ENCODE measurements around the gene TP53RK.

Gene TP53RK

GRCh38 chr20:46649650-46649949 lies 39.6 kb downstream of the TP53RK start:
- Histone ChIP-seq H3K4me3 (ENCODE audit: low read depth in 1 of 5, low read length in 5 of 5) (no peak overlapping the region), H3K9ac (ENCODE audit: low read length in 5 of 5) (no peak overlapping the region), H3K9me3 (ENCODE audit: control insufficient read depth in 5 of 5, low read length in 5 of 5) (peaks cover 0 to 3% (median 0%) of the 10 kb centered on the region in 5 donors), H3K27ac (ENCODE audit: low read depth, low read length) (no peak overlapping the region), H3K36me3 (ENCODE audit: control insufficient read depth in 5 of 5, insufficient read depth in 5 of 5, low read length in 5 of 5) (no peaks in the 10 kb centered on the region), H3K27me3 (ENCODE audit: control insufficient read depth in 5 of 5, insufficient read depth in 4 of 5, low read length in 5 of 5) (peaks cover 9 to 17% (median 13%) of the 10 kb centered on the region in 5 donors), H3K4me1 (ENCODE audit: control insufficient read depth in 5 of 5, insufficient read depth in 5 of 5, low read length in 5 of 5) (peaks cover 0 to 6% (median 0%) of the 10 kb centered on the region in 5 donors)

DNA sequence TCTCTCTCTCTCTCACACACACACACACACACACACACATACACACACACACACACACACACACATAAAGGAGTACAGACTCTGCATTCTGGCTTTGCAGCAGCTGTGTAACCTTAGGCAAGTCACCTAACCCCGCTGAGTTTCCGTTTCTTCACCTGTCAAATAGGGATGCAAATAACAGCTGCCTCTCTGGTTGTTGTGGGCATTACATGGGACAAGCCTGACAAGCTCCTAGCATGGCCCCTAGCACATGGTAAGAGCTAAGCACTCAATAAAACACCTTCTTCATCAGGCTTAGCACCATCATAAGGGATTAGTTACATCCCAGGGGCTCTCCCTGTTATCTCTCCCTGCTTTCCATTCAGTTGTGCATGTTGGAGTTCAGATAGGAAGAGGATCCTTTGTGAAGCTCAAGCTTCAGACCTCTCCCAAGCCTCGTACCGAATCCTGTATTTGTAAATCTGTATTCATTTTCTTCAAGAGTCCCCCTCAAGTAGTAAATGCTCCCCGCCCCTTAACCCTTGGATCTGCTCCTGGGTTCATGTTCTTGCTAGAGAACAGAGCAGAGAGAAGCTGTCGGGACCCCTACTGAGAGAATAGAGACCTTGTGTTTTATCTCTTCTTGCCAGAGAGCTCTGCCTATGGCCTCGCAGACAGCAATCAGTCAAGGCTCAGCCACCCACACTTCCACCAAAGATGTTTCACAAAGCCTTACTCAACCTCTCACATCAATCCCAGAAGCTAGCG lies 40.2 kb downstream of the TP53RK start:
- Histone ChIP-seq H3K4me1 (ENCODE audit: control insufficient read depth in 5 of 5, insufficient read depth in 5 of 5, low read length in 5 of 5) (peaks cover 0 to 6% (median 0%) of the 10 kb centered on the region in 5 donors), H3K36me3 (ENCODE audit: control insufficient read depth in 5 of 5, insufficient read depth in 5 of 5, low read length in 5 of 5) (no peaks in the 10 kb centered on the region), H3K27me3 (ENCODE audit: control insufficient read depth in 5 of 5, insufficient read depth in 4 of 5, low read length in 5 of 5) (peaks cover 9 to 17% (median 13%) of the 10 kb centered on the region in 5 donors), H3K9ac (ENCODE audit: low read length in 5 of 5) (no peak overlapping the region), H3K9me3 (ENCODE audit: control insufficient read depth in 5 of 5, low read length in 5 of 5) (peaks cover 0 to 3% (median 0%) of the 10 kb centered on the region in 5 donors), H3K27ac (ENCODE audit: low read depth, low read length) (no peak overlapping the region), H3K4me3 (ENCODE audit: low read depth in 1 of 5, low read length in 5 of 5) (no peak overlapping the region)

GRCh38 chr20:46647469-46647868 lies 41.8 kb downstream of the TP53RK start:
- no peaks in the 10 kb centered on the region for H3K36me3 ChIP-seq (ENCODE audit: control insufficient read depth in 5 of 5, insufficient read depth in 5 of 5, low read length in 5 of 5)
- no peak overlapping the region for H3K9ac ChIP-seq (ENCODE audit: low read length in 5 of 5)
- peaks cover 0 to 3% (median 0%) of the 10 kb centered on the region in 5 donors for H3K9me3 ChIP-seq (ENCODE audit: control insufficient read depth in 5 of 5, low read length in 5 of 5)
- no peak overlapping the region for H3K27ac ChIP-seq (ENCODE audit: low read depth, low read length)
- peaks cover 9 to 16% (median 13%) of the 10 kb centered on the region in 5 donors for H3K27me3 ChIP-seq (ENCODE audit: control insufficient read depth in 5 of 5, insufficient read depth in 4 of 5, low read length in 5 of 5)
- peaks cover 0 to 6% (median 0%) of the 10 kb centered on the region in 5 donors for H3K4me1 ChIP-seq (ENCODE audit: control insufficient read depth in 5 of 5, insufficient read depth in 5 of 5, low read length in 5 of 5)
- H3K4me3 ChIP-seq (ENCODE audit: low read depth in 1 of 5, low read length in 5 of 5), result no peak overlapping the region

GRCh38 chr20:46646659-46647380 lies 42.4 kb downstream of the TP53RK start:
- H3K9ac ChIP-seq (ENCODE audit: low read length in 5 of 5), result no peak overlapping the region
- H3K4me1 ChIP-seq (ENCODE audit: control insufficient read depth in 5 of 5, insufficient read depth in 5 of 5, low read length in 5 of 5), result peaks cover 0 to 6% (median 0%) of the 10 kb centered on the region in 5 donors
- no peak overlapping the region for H3K27ac ChIP-seq (ENCODE audit: low read depth, low read length)
- H3K9me3 ChIP-seq (ENCODE audit: control insufficient read depth in 5 of 5, low read length in 5 of 5), result peaks cover 0 to 3% (median 0%) of the 10 kb centered on the region in 5 donors
- peaks cover 13 to 21% (median 13%) of the 10 kb centered on the region in 5 donors for H3K27me3 ChIP-seq (ENCODE audit: control insufficient read depth in 5 of 5, insufficient read depth in 4 of 5, low read length in 5 of 5)
- H3K36me3 ChIP-seq (ENCODE audit: control insufficient read depth in 5 of 5, insufficient read depth in 5 of 5, low read length in 5 of 5), result no peaks in the 10 kb centered on the region
- H3K4me3 ChIP-seq (ENCODE audit: low read depth in 1 of 5, low read length in 5 of 5), result no peak overlapping the region

GRCh38 chr20:46646122-46646521 lies 43.1 kb downstream of the TP53RK start:
- no peak overlapping the region for H3K9ac ChIP-seq (ENCODE audit: low read length in 5 of 5)
- no peak overlapping the region for H3K4me3 ChIP-seq (ENCODE audit: low read depth in 1 of 5, low read length in 5 of 5)
- H3K9me3 ChIP-seq (ENCODE audit: control insufficient read depth in 5 of 5, low read length in 5 of 5), result no peaks in the 10 kb centered on the region
- peaks cover 6 to 15% (median 7%) of the 10 kb centered on the region in 5 donors for H3K27me3 ChIP-seq (ENCODE audit: control insufficient read depth in 5 of 5, insufficient read depth in 4 of 5, low read length in 5 of 5)
- H3K27ac ChIP-seq (ENCODE audit: low read depth, low read length), result no peak overlapping the region
- peaks cover 0 to 2% (median 0%) of the 10 kb centered on the region in 5 donors for H3K4me1 ChIP-seq (ENCODE audit: control insufficient read depth in 5 of 5, insufficient read depth in 5 of 5, low read length in 5 of 5)
- H3K36me3 ChIP-seq (ENCODE audit: control insufficient read depth in 5 of 5, insufficient read depth in 5 of 5, low read length in 5 of 5), result no peaks in the 10 kb centered on the region

GRCh38 chr20:46644733-46645132 lies 44.5 kb downstream of the TP53RK start:
- Histone ChIP-seq H3K36me3 (ENCODE audit: control insufficient read depth in 5 of 5, insufficient read depth in 5 of 5, low read length in 5 of 5) (no peaks in the 10 kb centered on the region), H3K9me3 (ENCODE audit: control insufficient read depth in 5 of 5, low read length in 5 of 5) (no peaks in the 10 kb centered on the region), H3K27ac (ENCODE audit: low read depth, low read length) (no peak overlapping the region), H3K4me3 (ENCODE audit: low read depth in 1 of 5, low read length in 5 of 5) (no peak overlapping the region), H3K27me3 (ENCODE audit: control insufficient read depth in 5 of 5, insufficient read depth in 4 of 5, low read length in 5 of 5) (peaks cover 0 to 10% (median 2%) of the 10 kb centered on the region in 5 donors), H3K4me1 (ENCODE audit: control insufficient read depth in 5 of 5, insufficient read depth in 5 of 5, low read length in 5 of 5) (no peaks in the 10 kb centered on the region), H3K9ac (ENCODE audit: low read length in 5 of 5) (no peak overlapping the region)

GRCh38 chr20:46644160-46644559 lies 45.1 kb downstream of the TP53RK start:
- Histone ChIP-seq H3K4me1 (ENCODE audit: control insufficient read depth in 5 of 5, insufficient read depth in 5 of 5, low read length in 5 of 5) (no peaks in the 10 kb centered on the region), H3K4me3 (ENCODE audit: low read depth in 1 of 5, low read length in 5 of 5) (no peak overlapping the region), H3K27ac (ENCODE audit: low read depth, low read length) (no peak overlapping the region), H3K9ac (ENCODE audit: low read length in 5 of 5) (no peak overlapping the region), H3K36me3 (ENCODE audit: control insufficient read depth in 5 of 5, insufficient read depth in 5 of 5, low read length in 5 of 5) (no peaks in the 10 kb centered on the region), H3K27me3 (ENCODE audit: control insufficient read depth in 5 of 5, insufficient read depth in 4 of 5, low read length in 5 of 5) (peaks cover 0 to 10% (median 2%) of the 10 kb centered on the region in 5 donors), H3K9me3 (ENCODE audit: control insufficient read depth in 5 of 5, low read length in 5 of 5) (no peaks in the 10 kb centered on the region)

DNA sequence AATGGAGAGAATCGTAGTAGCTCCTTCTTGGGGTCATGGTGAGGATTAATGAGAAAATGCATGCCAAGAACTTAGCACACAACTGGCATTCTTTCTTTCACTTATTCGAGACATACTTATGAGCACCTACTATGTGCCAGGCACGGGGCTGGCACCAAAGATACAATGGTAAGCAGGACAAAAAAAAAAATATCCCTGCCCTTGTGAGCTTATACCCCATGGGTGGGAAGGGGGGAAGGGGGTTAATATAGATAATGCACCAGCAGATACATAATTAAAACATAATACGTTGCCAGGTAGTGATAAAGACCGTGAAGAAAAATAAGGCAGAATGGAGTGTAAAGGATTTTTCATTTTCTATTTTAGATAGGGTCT lies 46.3 kb downstream of the TP53RK start:
- Histone ChIP-seq H3K9ac (ENCODE audit: low read length in 5 of 5) (no peak overlapping the region), H3K27me3 (ENCODE audit: control insufficient read depth in 5 of 5, insufficient read depth in 4 of 5, low read length in 5 of 5) (peaks cover 0 to 10% (median 6%) of the 10 kb centered on the region in 5 donors), H3K9me3 (ENCODE audit: control insufficient read depth in 5 of 5, low read length in 5 of 5) (no peaks in the 10 kb centered on the region), H3K4me1 (ENCODE audit: control insufficient read depth in 5 of 5, insufficient read depth in 5 of 5, low read length in 5 of 5) (no peaks in the 10 kb centered on the region), H3K4me3 (ENCODE audit: low read depth in 1 of 5, low read length in 5 of 5) (no peak overlapping the region), H3K27ac (ENCODE audit: low read depth, low read length) (no peak overlapping the region), H3K36me3 (ENCODE audit: control insufficient read depth in 5 of 5, insufficient read depth in 5 of 5, low read length in 5 of 5) (no peaks in the 10 kb centered on the region)

DNA sequence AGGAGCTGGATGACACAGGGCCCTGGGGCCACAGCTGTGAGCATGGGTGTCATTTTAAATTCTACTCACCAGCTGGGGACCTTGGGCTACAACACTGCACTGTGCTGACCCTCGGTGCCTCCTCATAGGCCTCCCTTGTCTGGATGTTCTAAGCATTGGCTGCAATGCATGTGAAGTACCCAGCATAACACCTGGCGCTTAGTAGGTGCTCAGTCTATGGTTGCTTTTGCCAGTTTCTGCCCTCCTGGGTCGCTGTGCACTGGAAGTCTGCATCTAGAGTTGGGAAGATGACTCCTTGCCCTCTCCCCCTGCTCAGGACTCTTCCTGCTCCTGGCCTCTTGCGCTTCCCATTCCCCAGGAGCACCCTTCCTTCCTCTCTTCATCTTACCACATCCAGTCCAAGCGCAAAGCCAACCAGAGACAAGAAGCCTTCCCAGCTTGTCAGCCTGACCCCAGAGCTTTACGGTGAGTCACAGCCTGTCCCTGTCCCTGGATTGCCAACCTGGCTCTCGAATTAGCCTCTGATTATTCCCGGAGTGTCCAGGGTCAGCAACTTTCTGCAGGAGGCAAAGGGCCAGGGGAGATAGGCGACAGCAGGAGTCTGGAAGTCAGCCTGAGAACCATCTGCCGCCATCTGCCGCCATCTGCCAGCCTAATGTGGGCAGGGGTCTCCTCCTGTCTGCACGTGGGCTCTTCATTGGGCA lies 46.8 kb downstream of the TP53RK start:
- Histone ChIP-seq H3K4me3 (ENCODE audit: low read depth in 1 of 5, low read length in 5 of 5) (no peak overlapping the region), H3K4me1 (ENCODE audit: control insufficient read depth in 5 of 5, insufficient read depth in 5 of 5, low read length in 5 of 5) (no peaks in the 10 kb centered on the region), H3K9me3 (ENCODE audit: control insufficient read depth in 5 of 5, low read length in 5 of 5) (no peaks in the 10 kb centered on the region), H3K36me3 (ENCODE audit: control insufficient read depth in 5 of 5, insufficient read depth in 5 of 5, low read length in 5 of 5) (no peaks in the 10 kb centered on the region), H3K27ac (ENCODE audit: low read depth, low read length) (no peak overlapping the region), H3K27me3 (ENCODE audit: control insufficient read depth in 5 of 5, insufficient read depth in 4 of 5, low read length in 5 of 5) (peaks cover 0 to 10% (median 6%) of the 10 kb centered on the region in 5 donors), H3K9ac (ENCODE audit: low read length in 5 of 5) (no peak overlapping the region)

DNA sequence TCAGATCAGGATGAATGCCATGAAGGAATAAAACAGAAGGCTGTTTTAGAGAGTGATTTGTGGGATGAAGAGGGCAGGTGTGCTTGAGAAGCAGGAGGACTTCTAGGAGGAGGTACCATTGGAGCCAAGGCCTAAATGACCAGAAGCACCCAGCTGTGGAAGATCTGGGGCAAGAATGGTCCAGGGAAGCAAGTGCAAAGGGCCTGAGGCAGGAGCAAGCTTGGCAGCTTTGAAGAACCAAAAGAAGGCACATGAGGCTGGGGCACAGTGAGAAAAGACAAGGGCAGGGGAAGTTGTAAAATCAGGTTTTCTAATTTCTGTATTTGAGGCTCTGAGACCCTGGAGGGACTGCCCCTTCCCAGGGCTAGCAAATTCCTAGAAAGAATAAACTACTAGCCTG lies 47.8 kb downstream of the TP53RK start:
- Histone ChIP-seq H3K27ac (ENCODE audit: low read depth, low read length) (no peak overlapping the region), H3K27me3 (ENCODE audit: control insufficient read depth in 5 of 5, insufficient read depth in 4 of 5, low read length in 5 of 5) (peaks cover 0 to 10% (median 6%) of the 10 kb centered on the region in 5 donors), H3K4me1 (ENCODE audit: control insufficient read depth in 5 of 5, insufficient read depth in 5 of 5, low read length in 5 of 5) (no peaks in the 10 kb centered on the region), H3K4me3 (ENCODE audit: low read depth in 1 of 5, low read length in 5 of 5) (no peak overlapping the region), H3K9ac (ENCODE audit: low read length in 5 of 5) (no peak overlapping the region), H3K36me3 (ENCODE audit: control insufficient read depth in 5 of 5, insufficient read depth in 5 of 5, low read length in 5 of 5) (no peaks in the 10 kb centered on the region), H3K9me3 (ENCODE audit: control insufficient read depth in 5 of 5, low read length in 5 of 5) (no peaks in the 10 kb centered on the region)
